Brain microvascular endothelial cell (primary cell): ENCODE measurements around the gene SNX33.
A peak's percentile ranks its signal among the peaks of the same experiment; 100 is the strongest.

Experiments used
- DNase-seq: peaks from one replicate; pipeline ENCODE4 v3.0.0-alpha.2; 2020
- H3K27ac ChIP-seq: fragments of 250-450 bp; sonication (Bioruptor Pico); 2 replicates; pipeline ENCODE4 v1.5.1; 2020; ENCODE audit warnings: mild to moderate bottlenecking, moderate library complexity
- H3K27me3 ChIP-seq: fragments of 250-450 bp; sonication (Bioruptor Pico); replicated peaks from 2 replicates; pipeline ENCODE4 v1.5.1; 2020; ENCODE audit warnings: mild to moderate bottlenecking
- H3K36me3 ChIP-seq: fragments of 250-450 bp; sonication (Bioruptor Pico); replicated peaks from 2 replicates; pipeline ENCODE4 v1.5.1; 2020; ENCODE audit warnings: mild to moderate bottlenecking
- H3K4me3 ChIP-seq: 2 replicates; pipeline ENCODE4 v1.5.1; 2011; ENCODE audit warnings: low read depth, mild to moderate bottlenecking, control low read depth, low read length, moderate library complexity
- CTCF ChIP-seq: IDR thresholded peaks from 2 replicates; pipeline ENCODE4 v1.5.1; 2011; ENCODE audit warnings: low read depth, mild to moderate bottlenecking, moderate library complexity, low read length, control low read depth, inconsistent platforms; ENCODE audit errors: missing control alignments
- in situ Hi-C: cut with HindIII; loops from 2 replicates; pipeline ENCODE4 v1.10.0; 2017; ENCODE audit warnings: low sequenced_read_pairs, low pct_ligation_motif_present

The SNX33 gene

GRCh38 chr15:75663931-75664421 lies 16.3 kb downstream of the SNX33 start:
- in situ Hi-C loops, result no loop called here
- no peak overlapping the region for H3K27ac ChIP-seq

GRCh38 chr15:75666823-75667501 lies 19.2 kb downstream of the SNX33 start:
- H3K27ac ChIP-seq, result peak overlapping the region; percentile 98
- DNase-seq, result peak; percentile 99

More at GRCh38 chr15:75663931-75664421, 16.3 kb downstream of the SNX33 start:
- Histone ChIP-seq H3K36me3 (peaks cover 5% of the 10 kb centered on the region), H3K4me3 (no peak overlapping the region), H3K27me3 (no peaks in the 10 kb centered on the region)
- no peak for DNase-seq
- no peak for TF ChIP-seq CTCF

GRCh38 chr15:75669191-75669878 lies 21.6 kb downstream of the SNX33 start:
- TF ChIP-seq CTCF, result no peak
- in situ Hi-C loops, result no loop called here
- H3K27ac ChIP-seq, result no peak overlapping the region

More at GRCh38 chr15:75666823-75667501, 19.2 kb downstream of the SNX33 start:
- in situ Hi-C loops, result no loop called here
- Histone ChIP-seq H3K36me3 (no peaks in the 10 kb centered on the region), H3K4me3 (no peak overlapping the region), H3K27me3 (no peaks in the 10 kb centered on the region)
- TF ChIP-seq CTCF, result no peak

GRCh38 chr15:75669879-75670212 lies 22.1 kb downstream of the SNX33 start:
- Histone ChIP-seq H3K4me3 (no peak overlapping the region), H3K36me3 (no peaks in the 10 kb centered on the region), H3K27ac (no peak overlapping the region), H3K27me3 (no peaks in the 10 kb centered on the region)
- in situ Hi-C loops, result no loop called here
- TF ChIP-seq CTCF, result no peak
- no peak for DNase-seq

More at GRCh38 chr15:75669191-75669878, 21.6 kb downstream of the SNX33 start:
- Histone ChIP-seq H3K4me3 (no peak overlapping the region), H3K36me3 (no peaks in the 10 kb centered on the region), H3K27me3 (no peaks in the 10 kb centered on the region)
- no peak for DNase-seq

- in situ Hi-C loops, result no loop called here
- peak overlapping the region; percentile 99 for H3K27ac ChIP-seq
- TF ChIP-seq CTCF, result no peak
Observed at GRCh38 chr15:75671730-75672602, 24.3 kb downstream of the SNX33 start.

More at GRCh38 chr15:75671730-75672602, 24.3 kb downstream of the SNX33 start:
- no peak for DNase-seq
- Histone ChIP-seq H3K4me3 (no peak overlapping the region), H3K36me3 (peaks cover 10% of the 10 kb centered on the region), H3K27me3 (no peaks in the 10 kb centered on the region)
